H1 (cell line): ENCODE measurements around the gene TPP2. TPM values are rescaled to one million over a fixed set of nuclear protein-coding genes. Genes with fewer than 3 reads are reported as not detected.

Source experiments
- ASH2L ChIP-seq: fragments of 200-600, 300-600 bp; sonication (generic); IDR thresholded peaks from one replicate; pipeline ENCODE4 v1.7.1; 2017; ENCODE audit warnings: low read length
- CBX8 ChIP-seq: fragments of 300-800, 300-1000 bp; sonication (generic); IDR thresholded peaks from 2 replicates; pipeline ENCODE4 v1.7.1; 2016; ENCODE audit warnings: low read depth, low read length, borderline replicate concordance
- CEBPB ChIP-seq: IDR thresholded peaks from 2 replicates; pipeline ENCODE4 v1.6.1; 2012; ENCODE audit warnings: low read depth, low read length
- CREB1 ChIP-seq: IDR thresholded peaks from 2 replicates; pipeline ENCODE4 v1.6.1; 2012; ENCODE audit warnings: inconsistent platforms
- CTCF ChIP-seq, 3 experiments: IDR thresholded peaks; 1 replicate in 2 of 3; 2 replicates in 1 of 3; pipeline versions ENCODE4 v1.5.1 to v1.6.1; 2011; ENCODE audit warnings: low read length in 3 of 3, mild to moderate bottlenecking in 3 of 3, inconsistent platforms in 2 of 3, low read depth in 1 of 3, moderate library complexity in 1 of 3; ENCODE audit not compliant: insufficient read depth in 1 of 3; ENCODE audit errors: control extremely low read depth in 1 of 3
- GABPA ChIP-seq: IDR thresholded peaks from 2 replicates; pipeline ENCODE4 v1.6.1; 2011; ENCODE audit warnings: mild to moderate bottlenecking, low read length, moderate library complexity, borderline replicate concordance; ENCODE audit not compliant: insufficient read depth
- polyA plus RNA-seq, 7 experiments: library from polyadenylated mRNA; depleted of rRNA in 3 of 7; stranded (reverse) in 5 of 7; unstranded in 2 of 7; fragments of >200 nt in 5 of 7; fragments of 200-250 nt in 2 of 7; gene quantifications; 1 replicate in 5 of 7; 2 replicates in 1 of 7; 4 replicates in 1 of 7; pipeline versions ENCODE4 v1.2.1 to v1.2.3, GENCODE V29; 2011 to 2013; ENCODE audit warnings: missing spikeins in 2 of 7, mixed read lengths in 2 of 7
- total RNA-seq: library from RNA; stranded (reverse); fragmentation: NEBNext Ultra II Directional; extraction: Animal tissue kit (Norgen Biotek cat#: 25700); gene quantifications from 2 replicates; pipeline ENCODE4 v1.2.1, GENCODE V29; 2021
- TF ChIP-seq, protein P1 (sequence below): fragments of 300-600 bp; sonication (generic); IDR thresholded peaks from 2 replicates; pipeline ENCODE4 v1.7.1; 2012; ENCODE audit warnings: low read length, moderate library complexity, mild to moderate bottlenecking, inconsistent platforms; ENCODE audit not compliant: insufficient replicate concordance
- TF ChIP-seq, protein P2 (sequence below): IDR thresholded peaks from 2 replicates; pipeline ENCODE4 v1.6.1; 2011; ENCODE audit warnings: low read depth, mild to moderate bottlenecking, low read length; ENCODE audit not compliant: insufficient read depth

Gene TPP2
- total and polyA plus RNA-seq, 2 of the 8 experiments (the other 6 are each of a cell fraction or from before 2014, with no cell fraction given) = 15.9 to 85.7 TPM

- TF ChIP-seq, protein P1, sequence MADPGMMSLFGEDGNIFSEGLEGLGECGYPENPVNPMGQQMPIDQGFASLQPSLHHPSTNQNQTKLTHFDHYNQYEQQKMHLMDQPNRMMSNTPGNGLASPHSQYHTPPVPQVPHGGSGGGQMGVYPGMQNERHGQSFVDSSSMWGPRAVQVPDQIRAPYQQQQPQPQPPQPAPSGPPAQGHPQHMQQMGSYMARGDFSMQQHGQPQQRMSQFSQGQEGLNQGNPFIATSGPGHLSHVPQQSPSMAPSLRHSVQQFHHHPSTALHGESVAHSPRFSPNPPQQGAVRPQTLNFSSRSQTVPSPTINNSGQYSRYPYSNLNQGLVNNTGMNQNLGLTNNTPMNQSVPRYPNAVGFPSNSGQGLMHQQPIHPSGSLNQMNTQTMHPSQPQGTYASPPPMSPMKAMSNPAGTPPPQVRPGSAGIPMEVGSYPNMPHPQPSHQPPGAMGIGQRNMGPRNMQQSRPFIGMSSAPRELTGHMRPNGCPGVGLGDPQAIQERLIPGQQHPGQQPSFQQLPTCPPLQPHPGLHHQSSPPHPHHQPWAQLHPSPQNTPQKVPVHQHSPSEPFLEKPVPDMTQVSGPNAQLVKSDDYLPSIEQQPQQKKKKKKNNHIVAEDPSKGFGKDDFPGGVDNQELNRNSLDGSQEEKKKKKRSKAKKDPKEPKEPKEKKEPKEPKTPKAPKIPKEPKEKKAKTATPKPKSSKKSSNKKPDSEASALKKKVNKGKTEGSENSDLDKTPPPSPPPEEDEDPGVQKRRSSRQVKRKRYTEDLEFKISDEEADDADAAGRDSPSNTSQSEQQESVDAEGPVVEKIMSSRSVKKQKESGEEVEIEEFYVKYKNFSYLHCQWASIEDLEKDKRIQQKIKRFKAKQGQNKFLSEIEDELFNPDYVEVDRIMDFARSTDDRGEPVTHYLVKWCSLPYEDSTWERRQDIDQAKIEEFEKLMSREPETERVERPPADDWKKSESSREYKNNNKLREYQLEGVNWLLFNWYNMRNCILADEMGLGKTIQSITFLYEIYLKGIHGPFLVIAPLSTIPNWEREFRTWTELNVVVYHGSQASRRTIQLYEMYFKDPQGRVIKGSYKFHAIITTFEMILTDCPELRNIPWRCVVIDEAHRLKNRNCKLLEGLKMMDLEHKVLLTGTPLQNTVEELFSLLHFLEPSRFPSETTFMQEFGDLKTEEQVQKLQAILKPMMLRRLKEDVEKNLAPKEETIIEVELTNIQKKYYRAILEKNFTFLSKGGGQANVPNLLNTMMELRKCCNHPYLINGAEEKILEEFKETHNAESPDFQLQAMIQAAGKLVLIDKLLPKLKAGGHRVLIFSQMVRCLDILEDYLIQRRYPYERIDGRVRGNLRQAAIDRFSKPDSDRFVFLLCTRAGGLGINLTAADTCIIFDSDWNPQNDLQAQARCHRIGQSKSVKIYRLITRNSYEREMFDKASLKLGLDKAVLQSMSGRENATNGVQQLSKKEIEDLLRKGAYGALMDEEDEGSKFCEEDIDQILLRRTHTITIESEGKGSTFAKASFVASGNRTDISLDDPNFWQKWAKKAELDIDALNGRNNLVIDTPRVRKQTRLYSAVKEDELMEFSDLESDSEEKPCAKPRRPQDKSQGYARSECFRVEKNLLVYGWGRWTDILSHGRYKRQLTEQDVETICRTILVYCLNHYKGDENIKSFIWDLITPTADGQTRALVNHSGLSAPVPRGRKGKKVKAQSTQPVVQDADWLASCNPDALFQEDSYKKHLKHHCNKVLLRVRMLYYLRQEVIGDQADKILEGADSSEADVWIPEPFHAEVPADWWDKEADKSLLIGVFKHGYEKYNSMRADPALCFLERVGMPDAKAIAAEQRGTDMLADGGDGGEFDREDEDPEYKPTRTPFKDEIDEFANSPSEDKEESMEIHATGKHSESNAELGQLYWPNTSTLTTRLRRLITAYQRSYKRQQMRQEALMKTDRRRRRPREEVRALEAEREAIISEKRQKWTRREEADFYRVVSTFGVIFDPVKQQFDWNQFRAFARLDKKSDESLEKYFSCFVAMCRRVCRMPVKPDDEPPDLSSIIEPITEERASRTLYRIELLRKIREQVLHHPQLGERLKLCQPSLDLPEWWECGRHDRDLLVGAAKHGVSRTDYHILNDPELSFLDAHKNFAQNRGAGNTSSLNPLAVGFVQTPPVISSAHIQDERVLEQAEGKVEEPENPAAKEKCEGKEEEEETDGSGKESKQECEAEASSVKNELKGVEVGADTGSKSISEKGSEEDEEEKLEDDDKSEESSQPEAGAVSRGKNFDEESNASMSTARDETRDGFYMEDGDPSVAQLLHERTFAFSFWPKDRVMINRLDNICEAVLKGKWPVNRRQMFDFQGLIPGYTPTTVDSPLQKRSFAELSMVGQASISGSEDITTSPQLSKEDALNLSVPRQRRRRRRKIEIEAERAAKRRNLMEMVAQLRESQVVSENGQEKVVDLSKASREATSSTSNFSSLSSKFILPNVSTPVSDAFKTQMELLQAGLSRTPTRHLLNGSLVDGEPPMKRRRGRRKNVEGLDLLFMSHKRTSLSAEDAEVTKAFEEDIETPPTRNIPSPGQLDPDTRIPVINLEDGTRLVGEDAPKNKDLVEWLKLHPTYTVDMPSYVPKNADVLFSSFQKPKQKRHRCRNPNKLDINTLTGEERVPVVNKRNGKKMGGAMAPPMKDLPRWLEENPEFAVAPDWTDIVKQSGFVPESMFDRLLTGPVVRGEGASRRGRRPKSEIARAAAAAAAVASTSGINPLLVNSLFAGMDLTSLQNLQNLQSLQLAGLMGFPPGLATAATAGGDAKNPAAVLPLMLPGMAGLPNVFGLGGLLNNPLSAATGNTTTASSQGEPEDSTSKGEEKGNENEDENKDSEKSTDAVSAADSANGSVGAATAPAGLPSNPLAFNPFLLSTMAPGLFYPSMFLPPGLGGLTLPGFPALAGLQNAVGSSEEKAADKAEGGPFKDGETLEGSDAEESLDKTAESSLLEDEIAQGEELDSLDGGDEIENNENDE = no peak
- no peak for TF ChIP-seq CREB1
- no peak for TF ChIP-seq GABPA
- no peak for TF ChIP-seq CBX8
- no peak for TF ChIP-seq ASH2L
- no peak for TF ChIP-seq CTCF (IDR thresholded peaks at IDR 0.05; ENCODE audit: control extremely low read depth in 1 of 3, insufficient read depth in 1 of 3, low read depth in 1 of 3, low read length in 3 of 3)
- TF ChIP-seq, protein P2, sequence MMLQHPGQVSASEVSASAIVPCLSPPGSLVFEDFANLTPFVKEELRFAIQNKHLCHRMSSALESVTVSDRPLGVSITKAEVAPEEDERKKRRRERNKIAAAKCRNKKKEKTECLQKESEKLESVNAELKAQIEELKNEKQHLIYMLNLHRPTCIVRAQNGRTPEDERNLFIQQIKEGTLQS = no peak
- no peak for TF ChIP-seq CEBPB
Observed at GRCh38 chr13:102679449-102680132, 82.8 kb downstream of the TPP2 start (continued).
